ENCODE measurements around the gene ADARB1. TPM values are rescaled to one million over a fixed set of nuclear protein-coding genes. Genes with fewer than 3 reads are reported as not detected.

ADARB1 gene
- total and polyA plus RNA-seq, 2 experiments from 2014 or later: 4.8 to 14.8 TPM

DNA sequence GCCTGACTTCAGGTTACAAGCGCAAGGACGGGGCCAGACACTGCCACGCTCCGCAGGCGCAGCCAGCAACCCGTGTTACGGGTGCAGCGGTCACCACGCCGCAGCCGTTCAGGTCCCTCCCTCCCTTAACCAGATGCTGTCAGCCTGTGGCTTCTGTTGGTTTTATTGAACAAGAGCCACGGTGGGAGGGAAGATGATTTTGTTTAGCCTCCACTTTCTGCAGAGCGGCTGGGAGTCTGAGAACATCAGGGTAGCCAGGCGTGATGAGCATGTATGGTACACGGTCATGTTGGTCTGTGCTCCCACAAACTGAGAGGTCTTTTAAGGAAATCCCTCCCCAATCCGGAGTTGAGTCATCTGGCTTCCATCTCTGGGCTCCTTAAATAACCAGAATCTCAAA lies 18.5 kb upstream of the ADARB1 start:
- Mint-ChIP-seq H3K36me3 (ENCODE audit: low read depth) (no peaks in the 10 kb centered on the region), H3K9me3 (no peaks in the 10 kb centered on the region), H3K4me1 (peaks cover 26% of the 10 kb centered on the region), H3K4me3 (no peak overlapping the region), H3K27ac (no peak overlapping the region), H3K27me3 (ENCODE audit: insufficient read depth, low read depth, poor library complexity) (peaks cover 8% of the 10 kb centered on the region)
- H3K4me1 ChIP-seq (ENCODE audit: insufficient read depth): peaks cover 14% of the 10 kb centered on the region
- DNase-seq (ENCODE audit: low spot score) (no peak), ATAC-seq (no peak)
- no peak overlapping the region for H3K27ac ChIP-seq (ENCODE audit: low read depth)
- H3K36me3 ChIP-seq (ENCODE audit: insufficient read depth): no peaks in the 10 kb centered on the region
- no peak overlapping the region; the same call in 1 of the 2 replicates for H3K4me2 ChIP-seq
- H3K27me3 ChIP-seq (ENCODE audit: insufficient read depth): no peaks in the 10 kb centered on the region
- H3K4me3 ChIP-seq: no peak overlapping the region
- no peaks in the 10 kb centered on the region for H3F3A ChIP-seq (replicated peaks; ENCODE audit: low read depth)
- H3K9me2 ChIP-seq (ENCODE audit: insufficient read depth): no peaks in the 10 kb centered on the region
- H4K20me1 ChIP-seq (replicated peaks; ENCODE audit: insufficient read depth): no peaks in the 10 kb centered on the region
- peak overlapping the region; percentile 52; the same call in 1 of the 2 replicates for H2AFZ ChIP-seq
- TF ChIP-seq POLR2AphosphoS5 (IDR thresholded peaks at IDR 0.05; ENCODE audit: low read depth) (no peak), CREB1 (CRISPR knock-in tag; IDR thresholded peaks at IDR 0.05; ENCODE audit: low read depth) (no peak), EZH2 (IDR thresholded peaks at IDR 0.05; ENCODE audit: low read depth, unreplicated experiment) (no peak), CTCF (conservative IDR thresholded peaks at IDR 0.05; ENCODE audit: low read depth in 2 of 2) (no peak), JUNB (IDR thresholded peaks at IDR 0.05; ENCODE audit: unreplicated experiment) (no peak), EZH2phosphoT487 (IDR thresholded peaks at IDR 0.05; ENCODE audit: unreplicated experiment) (no peak), STAT1 (IDR thresholded peaks at IDR 0.05; ENCODE audit: unreplicated experiment) (no peak), NANOG (IDR thresholded peaks at IDR 0.05; ENCODE audit: borderline replicate concordance) (no peak), REST (IDR thresholded peaks at IDR 0.05; ENCODE audit: unreplicated experiment) (no peak)
- TF ChIP-seq, protein P1, sequence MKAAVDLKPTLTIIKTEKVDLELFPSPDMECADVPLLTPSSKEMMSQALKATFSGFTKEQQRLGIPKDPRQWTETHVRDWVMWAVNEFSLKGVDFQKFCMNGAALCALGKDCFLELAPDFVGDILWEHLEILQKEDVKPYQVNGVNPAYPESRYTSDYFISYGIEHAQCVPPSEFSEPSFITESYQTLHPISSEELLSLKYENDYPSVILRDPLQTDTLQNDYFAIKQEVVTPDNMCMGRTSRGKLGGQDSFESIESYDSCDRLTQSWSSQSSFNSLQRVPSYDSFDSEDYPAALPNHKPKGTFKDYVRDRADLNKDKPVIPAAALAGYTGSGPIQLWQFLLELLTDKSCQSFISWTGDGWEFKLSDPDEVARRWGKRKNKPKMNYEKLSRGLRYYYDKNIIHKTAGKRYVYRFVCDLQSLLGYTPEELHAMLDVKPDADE (IDR thresholded peaks at IDR 0.05): no peak
- no peaks in the 10 kb centered on the region for H3K79me2 ChIP-seq (replicated peaks; ENCODE audit: insufficient read depth)
